Peyer's patch (tissue), 4 donors: Measurements from ENCODE around the gene RIOK2. TPM values are rescaled to one million over a fixed set of nuclear protein-coding genes. Genes with fewer than 3 reads are reported as not detected.
A peak's percentile ranks its signal among the peaks of the same experiment; 100 is the strongest.

Source experiments
- DNase-seq, 3 donors: peaks; one replicate each; pipeline ENCODE4 v3.0.0-alpha.2; 2017 to 2019
- H3K27ac ChIP-seq, 4 donors: fragments of 200-600 bp; sonication (generic); one replicate each; pipeline ENCODE4 v1.5.1; 2016 to 2019
- H3K27me3 ChIP-seq, 2 donors: fragments of 200-600 bp; sonication (generic); one replicate each; pipeline ENCODE4 v1.5.1; 2019
- H3K36me3 ChIP-seq, 3 donors: fragments of 200-600 bp; sonication (generic); one replicate each; pipeline ENCODE4 v1.5.1; 2016 to 2019
- H3K4me1 ChIP-seq, 4 donors: fragments of 200-600 bp; sonication (generic); one replicate each; pipeline ENCODE4 v1.5.1; 2016 to 2019
- H3K4me3 ChIP-seq, 4 donors: fragments of 200-600 bp; sonication (generic); 1 replicate in 3 of 4; 2 replicates in 1 of 4; pipeline ENCODE4 v1.5.1; 2016 to 2019; ENCODE audit warnings: mild to moderate bottlenecking in 1 of 4
- H3K9me3 ChIP-seq, 4 donors: fragments of 200-600 bp; sonication (generic); one replicate each; pipeline ENCODE4 v1.5.1; 2016 to 2019; ENCODE audit warnings: mild to moderate bottlenecking in 1 of 4
- POLR2A ChIP-seq, 2 donors: fragments of 450-650 bp; IDR thresholded peaks; one replicate each; pipeline ENCODE4 v1.5.1; 2017; ENCODE audit warnings: antibody characterized with exemption in 2 of 2, mild to moderate bottlenecking in 2 of 2, moderate library complexity in 2 of 2
- small RNA-seq, 2 donors: library from RNA; depleted of rRNA; stranded (forward); fragments of <200 nt; gene quantifications; one replicate each; pipeline ENCODE3, GENCODE V24; 2016
- total RNA-seq, 4 donors: library from RNA; depleted of rRNA; stranded (reverse); fragments of >200 nt; gene quantifications; one replicate each; pipeline ENCODE4 v1.1.0, GENCODE V29; 2016
- TF ChIP-seq, protein P1 (sequence below), 6 experiments: fragments of 450-650 bp in 4 of 6; fragments of 200-600 bp in 2 of 6; sonication (generic) in 1 of 6; IDR thresholded peaks; one replicate each; pipeline ENCODE4 v1.5.1; 2017 to 2019; ENCODE audit warnings: antibody characterized with exemption in 6 of 6, mild to moderate bottlenecking in 3 of 6, moderate library complexity in 1 of 6

The RIOK2 gene
- total RNA-seq, 4 donors from 2014 or later: 16.5 to 25.3 (median 19.4) TPM

DNA sequence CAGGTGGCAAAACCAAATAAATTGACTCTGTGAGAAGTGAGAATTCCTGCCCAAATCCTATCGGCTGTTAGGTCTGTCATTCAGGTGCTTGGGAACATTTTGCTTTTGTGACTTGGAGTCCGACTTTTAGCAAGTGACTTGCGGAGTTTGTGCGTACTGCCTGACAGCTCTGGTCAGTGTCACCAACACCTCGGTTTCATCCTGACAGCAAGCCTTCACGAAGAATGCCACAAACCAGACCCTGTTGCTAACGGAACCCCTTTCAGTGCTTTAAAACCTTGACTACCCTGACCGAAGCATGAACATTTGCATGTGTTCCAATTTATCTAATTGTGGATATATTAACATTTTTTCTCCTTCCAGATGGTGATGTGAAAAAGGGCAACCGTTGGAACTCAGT is 67.1 kb downstream of the RIOK2 start:
- Histone ChIP-seq H3K27me3 (no peaks in the 10 kb centered on the region), H3K4me3 (no peak overlapping the region), H3K4me1 (no peaks in the 10 kb centered on the region), H3K27ac (no peak overlapping the region), H3K9me3 (no peaks in the 10 kb centered on the region), H3K36me3 (no peaks in the 10 kb centered on the region)
- TF ChIP-seq, protein P1, sequence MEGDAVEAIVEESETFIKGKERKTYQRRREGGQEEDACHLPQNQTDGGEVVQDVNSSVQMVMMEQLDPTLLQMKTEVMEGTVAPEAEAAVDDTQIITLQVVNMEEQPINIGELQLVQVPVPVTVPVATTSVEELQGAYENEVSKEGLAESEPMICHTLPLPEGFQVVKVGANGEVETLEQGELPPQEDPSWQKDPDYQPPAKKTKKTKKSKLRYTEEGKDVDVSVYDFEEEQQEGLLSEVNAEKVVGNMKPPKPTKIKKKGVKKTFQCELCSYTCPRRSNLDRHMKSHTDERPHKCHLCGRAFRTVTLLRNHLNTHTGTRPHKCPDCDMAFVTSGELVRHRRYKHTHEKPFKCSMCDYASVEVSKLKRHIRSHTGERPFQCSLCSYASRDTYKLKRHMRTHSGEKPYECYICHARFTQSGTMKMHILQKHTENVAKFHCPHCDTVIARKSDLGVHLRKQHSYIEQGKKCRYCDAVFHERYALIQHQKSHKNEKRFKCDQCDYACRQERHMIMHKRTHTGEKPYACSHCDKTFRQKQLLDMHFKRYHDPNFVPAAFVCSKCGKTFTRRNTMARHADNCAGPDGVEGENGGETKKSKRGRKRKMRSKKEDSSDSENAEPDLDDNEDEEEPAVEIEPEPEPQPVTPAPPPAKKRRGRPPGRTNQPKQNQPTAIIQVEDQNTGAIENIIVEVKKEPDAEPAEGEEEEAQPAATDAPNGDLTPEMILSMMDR (IDR thresholded peaks at IDR 0.05): no peak
- no peak for TF ChIP-seq POLR2A (IDR thresholded peaks at IDR 0.05)
- DNase-seq: no peak

DNA sequence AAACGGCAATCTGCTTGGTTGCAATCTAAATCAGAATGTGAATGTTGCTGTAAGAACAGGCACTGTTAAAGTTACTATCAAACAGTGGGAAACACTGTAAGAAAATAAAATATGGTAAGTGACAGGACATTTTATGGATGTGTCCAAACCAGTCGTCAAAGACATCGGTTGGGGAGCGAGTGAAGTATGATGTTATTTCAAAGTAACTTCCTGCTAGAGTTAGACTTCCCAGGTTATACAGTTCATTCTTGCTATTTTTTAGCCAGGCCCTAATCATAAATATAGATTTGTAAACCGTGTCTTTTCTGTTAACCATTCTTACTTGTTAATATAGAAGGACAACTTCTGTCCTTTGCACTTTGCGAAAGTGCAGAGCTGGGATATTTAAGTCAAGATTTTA is 70.8 kb downstream of the RIOK2 start:
- TF ChIP-seq, protein P1 (IDR thresholded peaks at IDR 0.05): no peak
- no peak for TF ChIP-seq POLR2A (IDR thresholded peaks at IDR 0.05)
- Histone ChIP-seq H3K36me3 (no peaks in the 10 kb centered on the region), H3K27ac (no peak overlapping the region), H3K4me1 (no peaks in the 10 kb centered on the region), H3K27me3 (no peaks in the 10 kb centered on the region), H3K4me3 (no peak overlapping the region), H3K9me3 (no peaks in the 10 kb centered on the region)
- DNase-seq: no peak

DNA sequence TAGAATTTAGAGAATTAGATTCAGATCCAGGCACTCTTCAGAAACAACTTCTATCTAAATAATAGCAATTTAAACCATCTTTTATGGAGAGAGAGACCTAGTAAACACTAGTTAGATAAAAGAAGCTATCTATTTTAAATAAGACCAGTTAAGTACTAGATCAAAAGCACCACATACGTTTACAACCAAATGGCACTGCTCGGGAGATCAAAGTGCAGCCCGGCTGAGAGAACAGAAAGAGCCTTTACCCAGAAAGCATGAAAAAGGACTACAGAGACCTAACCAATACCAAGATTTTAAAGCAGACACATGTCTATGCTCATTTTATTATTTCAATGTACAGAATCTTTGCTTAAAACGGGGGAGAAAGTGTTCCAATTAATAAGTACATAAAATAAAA is 71.4 kb downstream of the RIOK2 start:
- Histone ChIP-seq H3K9me3 (no peaks in the 10 kb centered on the region), H3K36me3 (no peaks in the 10 kb centered on the region), H3K27ac (no peak overlapping the region), H3K27me3 (no peaks in the 10 kb centered on the region), H3K4me3 (no peak overlapping the region), H3K4me1 (peaks cover 0 to 1% (median 0%) of the 10 kb centered on the region in 4 donors)
- no peak for TF ChIP-seq POLR2A (IDR thresholded peaks at IDR 0.05)
- TF ChIP-seq, protein P1 (IDR thresholded peaks at IDR 0.05): no peak
- peak in 2 of 3 donors; percentile 58 to 80 for DNase-seq

DNA sequence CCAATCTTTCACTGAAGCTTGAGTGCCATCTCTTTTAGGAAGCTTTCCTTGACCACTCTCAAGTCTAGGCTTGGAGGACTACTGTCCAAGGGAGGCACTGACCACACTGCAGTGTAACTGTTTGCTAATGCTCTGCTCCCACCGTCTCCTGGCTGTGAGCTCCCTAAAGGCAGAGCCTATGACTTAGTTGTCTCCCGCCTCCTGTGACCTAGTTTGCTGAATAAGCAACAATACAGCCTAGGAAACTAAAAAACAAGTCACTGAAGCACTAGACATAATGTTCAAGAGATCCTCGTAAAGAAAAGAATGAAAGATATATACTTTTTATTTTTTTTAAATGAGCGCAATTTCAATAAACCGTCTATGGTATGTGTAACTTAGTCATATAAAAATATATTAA is 72.0 kb downstream of the RIOK2 start:
- TF ChIP-seq, protein P1 (IDR thresholded peaks at IDR 0.05): no peak
- TF ChIP-seq POLR2A (IDR thresholded peaks at IDR 0.05): no peak
- no peaks in the 10 kb centered on the region for H3K9me3 ChIP-seq
- peaks cover 0 to 6% (median 0%) of the 10 kb centered on the region in 4 donors for H3K4me1 ChIP-seq
- H3K36me3 ChIP-seq: no peaks in the 10 kb centered on the region
- no peaks in the 10 kb centered on the region for H3K27me3 ChIP-seq
- H3K27ac ChIP-seq: no peak overlapping the region
- no peak overlapping the region for H3K4me3 ChIP-seq
- no peak for DNase-seq

Small RNA genes lying within 50 kb of the gene (small RNA-seq; reads per million reads assigned to genes)
- gene RNU1-73P: 0 reads per million in 2 donors

Other genes with a start within 250 kb of the RIOK2 start
- 10 to 100 TPM; 28.9 to 64.4 (median 38.5) TPM for gene LNPEP, start 247.2 kb downstream of the RIOK2 start, total RNA-seq
- under 1 TPM in 1 of 4 donors, not detected in 3; 0.13 TPM for gene LIX1, start 40.6 kb downstream of the RIOK2 start, total RNA-seq